Neutrophil (primary cell): ENCODE results near the gene ARPC2.
A peak's percentile ranks its signal among the peaks of the same experiment; 100 is the strongest.

ENCODE experiments used
- H3K27ac ChIP-seq: fragments of 200-600 bp; sonication (generic); 2 replicates; pipeline ENCODE4 v1.5.1; 2016; ENCODE audit warnings: mild to moderate bottlenecking, moderate library complexity
- H3K27me3 ChIP-seq: fragments of 200-600 bp; sonication (generic); 2 replicates; pipeline ENCODE4 v1.6.0; 2016; ENCODE audit warnings: mild to moderate bottlenecking
- H3K36me3 ChIP-seq: fragments of 200-600 bp; sonication (generic); 2 replicates; pipeline ENCODE4 v1.5.1; 2017
- H3K4me1 ChIP-seq, 2 experiments: fragments of 200-600 bp in 1 of 2; sonication (generic) in 1 of 2; 1 replicate in 1 of 2; 2 replicates in 1 of 2; pipeline versions ENCODE4 v1.5.1 to v1.6.1; 2013 to 2016; ENCODE audit warnings: low read depth in 1 of 2, low read length in 1 of 2, mild to moderate bottlenecking in 1 of 2, moderate library complexity in 1 of 2; ENCODE audit not compliant: control insufficient read depth in 1 of 2, insufficient read depth in 1 of 2
- H3K4me3 ChIP-seq, 2 experiments: fragments of 200-600 bp in 1 of 2; sonication (generic) in 1 of 2; 1 replicate in 1 of 2; 2 replicates in 1 of 2; pipeline ENCODE4 v1.5.1; 2013 to 2016; ENCODE audit warnings: low read depth in 1 of 2, low read length in 1 of 2, mild to moderate bottlenecking in 1 of 2, moderate library complexity in 1 of 2
- H3K9me3 ChIP-seq: fragments of 200-600 bp; sonication (generic); 2 replicates; pipeline ENCODE4 v1.5.1; 2016
- TF ChIP-seq, protein P1 (sequence below): fragments of 200-600 bp; sonication (generic); IDR thresholded peaks from 2 replicates; pipeline ENCODE4 v1.5.1; 2016; ENCODE audit warnings: antibody characterized with exemption

ARPC2 gene

GRCh38 chr2:218285604-218286003 lies 68.6 kb downstream of the ARPC2 start:
- no peaks in the 10 kb centered on the region for H3K9me3 ChIP-seq
- H3K4me1 ChIP-seq: peaks cover 56% of the 10 kb centered on the region in 2 experiments
- no peak overlapping the region for H3K4me3 ChIP-seq
- no peaks in the 10 kb centered on the region for H3K27me3 ChIP-seq
- TF ChIP-seq, protein P1, sequence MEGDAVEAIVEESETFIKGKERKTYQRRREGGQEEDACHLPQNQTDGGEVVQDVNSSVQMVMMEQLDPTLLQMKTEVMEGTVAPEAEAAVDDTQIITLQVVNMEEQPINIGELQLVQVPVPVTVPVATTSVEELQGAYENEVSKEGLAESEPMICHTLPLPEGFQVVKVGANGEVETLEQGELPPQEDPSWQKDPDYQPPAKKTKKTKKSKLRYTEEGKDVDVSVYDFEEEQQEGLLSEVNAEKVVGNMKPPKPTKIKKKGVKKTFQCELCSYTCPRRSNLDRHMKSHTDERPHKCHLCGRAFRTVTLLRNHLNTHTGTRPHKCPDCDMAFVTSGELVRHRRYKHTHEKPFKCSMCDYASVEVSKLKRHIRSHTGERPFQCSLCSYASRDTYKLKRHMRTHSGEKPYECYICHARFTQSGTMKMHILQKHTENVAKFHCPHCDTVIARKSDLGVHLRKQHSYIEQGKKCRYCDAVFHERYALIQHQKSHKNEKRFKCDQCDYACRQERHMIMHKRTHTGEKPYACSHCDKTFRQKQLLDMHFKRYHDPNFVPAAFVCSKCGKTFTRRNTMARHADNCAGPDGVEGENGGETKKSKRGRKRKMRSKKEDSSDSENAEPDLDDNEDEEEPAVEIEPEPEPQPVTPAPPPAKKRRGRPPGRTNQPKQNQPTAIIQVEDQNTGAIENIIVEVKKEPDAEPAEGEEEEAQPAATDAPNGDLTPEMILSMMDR: no peak
- H3K27ac ChIP-seq: peak overlapping the region; percentile 96
- H3K36me3 ChIP-seq: peaks cover 42% of the 10 kb centered on the region

GRCh38 chr2:218286570-218287459 lies 69.8 kb downstream of the ARPC2 start:
- TF ChIP-seq, protein P1: no peak

DNA sequence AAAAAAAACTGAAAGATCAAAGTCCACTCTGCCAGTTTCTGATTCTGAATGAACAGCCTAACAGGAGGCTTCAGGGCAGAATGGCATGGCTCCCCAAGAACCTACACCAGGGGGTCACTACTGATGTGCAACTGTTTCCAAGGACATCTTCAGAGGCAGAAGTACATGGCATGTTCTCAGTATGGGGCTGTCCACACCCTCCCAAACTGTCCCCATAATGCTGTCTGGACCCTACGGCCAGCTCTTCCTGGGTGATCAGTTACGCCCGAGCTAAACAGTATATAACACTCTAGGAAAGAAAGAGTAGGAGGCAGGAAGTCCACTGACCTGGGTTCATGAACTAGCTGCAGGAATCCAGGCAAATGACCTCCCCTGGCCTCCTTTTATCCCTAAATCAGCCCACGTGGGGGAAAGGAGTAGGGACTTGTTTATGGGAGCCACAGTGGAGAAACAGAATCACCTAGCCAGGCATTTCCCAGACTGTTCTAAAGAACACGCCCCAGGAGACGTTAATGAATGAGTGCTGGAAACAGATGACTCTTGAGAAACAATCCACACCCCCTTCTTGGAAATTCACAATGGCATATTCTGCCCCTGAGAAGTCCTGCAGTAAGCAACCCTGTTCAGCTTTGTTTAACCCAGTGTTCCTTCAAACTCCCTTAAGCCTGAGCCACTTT lies 72.8 kb downstream of the ARPC2 start:
- H3K36me3 ChIP-seq: peaks cover 5% of the 10 kb centered on the region
- peak overlapping the region; percentile 86 to 95 for H3K4me3 ChIP-seq
- peak overlapping the region; percentile 96 for H3K27ac ChIP-seq
- no peaks in the 10 kb centered on the region for H3K9me3 ChIP-seq
- TF ChIP-seq, protein P1: no peak
- peaks cover 94 to 96% of the 10 kb centered on the region in 2 experiments for H3K4me1 ChIP-seq
- H3K27me3 ChIP-seq: no peaks in the 10 kb centered on the region

More at GRCh38 chr2:218286570-218287459, 69.8 kb downstream of the ARPC2 start:
- Histone ChIP-seq H3K27me3 (no peaks in the 10 kb centered on the region), H3K27ac (peak overlapping the region; percentile 96), H3K4me1 (peaks cover 68% of the 10 kb centered on the region in 2 experiments), H3K36me3 (peaks cover 30% of the 10 kb centered on the region), H3K4me3 (peak overlapping the region; percentile 41 to 59), H3K9me3 (no peaks in the 10 kb centered on the region)

DNA sequence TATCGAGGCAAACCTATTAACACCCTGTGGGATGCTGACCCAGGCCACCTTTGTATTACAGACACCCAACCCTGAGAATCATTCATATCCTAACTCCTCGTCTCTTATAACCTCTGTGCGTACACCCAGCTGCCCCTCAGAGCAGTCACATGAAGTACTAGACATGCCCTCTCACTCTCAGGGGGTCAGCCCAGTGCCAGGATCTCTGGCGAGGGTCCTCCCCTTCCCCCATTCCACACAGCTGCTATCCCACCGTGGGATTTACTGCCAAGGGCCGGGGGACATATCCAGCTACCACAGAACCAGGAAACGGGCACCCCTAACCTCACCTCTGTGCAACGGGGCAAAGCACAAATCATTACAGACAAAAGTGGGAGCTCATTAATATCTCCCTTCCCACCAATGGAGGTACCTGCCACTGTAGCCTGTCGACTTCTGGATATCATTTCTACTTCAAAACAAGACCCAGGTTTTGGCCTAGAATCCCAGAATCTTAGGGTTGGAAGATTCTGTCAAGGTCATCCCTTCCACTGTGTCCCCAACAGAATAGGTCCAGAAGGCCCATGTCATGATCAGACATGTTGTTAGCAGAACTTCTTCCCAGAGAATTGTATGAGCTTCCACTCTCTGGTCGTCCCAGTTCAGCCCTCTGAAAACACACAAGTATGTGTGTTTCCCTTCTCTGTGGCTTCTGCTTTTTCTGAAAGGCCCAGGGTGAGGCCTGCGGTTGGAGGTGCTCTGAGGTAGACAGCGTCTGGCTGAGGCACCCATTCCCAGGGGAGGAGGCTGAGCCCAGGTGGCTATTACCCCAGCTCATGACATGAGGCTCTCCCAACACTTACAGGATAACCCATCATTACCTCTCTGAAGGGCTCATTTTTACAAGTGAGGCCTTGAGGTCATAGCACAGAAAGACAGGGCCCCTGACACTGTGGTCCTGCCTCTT lies 73.6 kb downstream of the ARPC2 start:
- H3K4me3 ChIP-seq: peak overlapping the region; percentile 86 to 95
- TF ChIP-seq, protein P1: no peak
- peaks cover 90 to 91% of the 10 kb centered on the region in 2 experiments for H3K4me1 ChIP-seq
- H3K27ac ChIP-seq: peak overlapping the region; percentile 96
- H3K27me3 ChIP-seq: no peaks in the 10 kb centered on the region
- no peaks in the 10 kb centered on the region for H3K36me3 ChIP-seq
- no peaks in the 10 kb centered on the region for H3K9me3 ChIP-seq
